Mucosa of rectum (tissue), 2 donors: ENCODE data around the gene ZNF135.
A peak's percentile ranks its signal among the peaks of the same experiment; 100 is the strongest.

Source experiments
- H3K27ac ChIP-seq, 2 donors: one replicate each; pipeline ENCODE4 v1.7.0; 2013; ENCODE audit warnings: inconsistent platforms in 2 of 2, low read depth in 2 of 2, low read length in 2 of 2
- H3K27me3 ChIP-seq, 2 donors: one replicate each; pipeline ENCODE4 v1.7.0; 2013; ENCODE audit warnings: low read length in 2 of 2; ENCODE audit not compliant: control insufficient read depth in 2 of 2, insufficient read depth in 2 of 2
- H3K36me3 ChIP-seq, 2 donors: one replicate each; pipeline ENCODE4 v1.7.0; 2013; ENCODE audit warnings: low read length in 2 of 2; ENCODE audit not compliant: control insufficient read depth in 2 of 2, insufficient read depth in 2 of 2
- H3K4me1 ChIP-seq, 2 donors: one replicate each; pipeline ENCODE4 v1.7.0; 2013; ENCODE audit warnings: low read length in 2 of 2, mild to moderate bottlenecking in 1 of 2; ENCODE audit not compliant: control insufficient read depth in 2 of 2, insufficient read depth in 2 of 2
- H3K4me3 ChIP-seq, 2 donors: one replicate each; pipeline ENCODE4 v1.7.0; 2013; ENCODE audit warnings: low read length in 2 of 2
- H3K9ac ChIP-seq, 2 donors: one replicate each; pipeline ENCODE4 v1.7.0; 2013; ENCODE audit warnings: low read length in 2 of 2, low read depth in 1 of 2, mild to moderate bottlenecking in 1 of 2
- H3K9me3 ChIP-seq, 2 donors: one replicate each; pipeline ENCODE4 v1.7.0; 2013; ENCODE audit warnings: low read length in 2 of 2; ENCODE audit not compliant: control insufficient read depth in 2 of 2
- donor health status: healthy.
- donor health status: Normal muscosa, but diverticular disease.

Gene ZNF135

DNA sequence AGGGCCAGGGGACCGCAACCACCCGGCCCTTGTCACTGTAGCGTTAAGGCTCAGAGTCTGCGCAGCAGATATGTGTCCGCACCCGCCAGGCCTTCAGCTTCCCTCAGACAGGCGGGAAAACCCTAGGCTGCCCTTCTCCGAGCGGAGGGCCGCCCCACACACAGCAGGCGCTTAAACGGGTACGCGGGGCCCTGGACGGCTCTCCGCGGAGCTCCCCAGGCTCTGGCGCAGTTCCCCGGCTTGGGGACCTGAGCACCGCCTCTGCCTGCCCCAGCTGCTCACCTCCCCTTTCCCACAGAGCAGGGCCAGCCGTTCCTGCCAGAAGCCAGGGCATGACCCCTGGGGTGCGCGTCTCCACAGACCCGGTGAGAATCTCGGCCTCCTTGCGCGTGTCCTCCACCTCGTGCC is 593 bp downstream of the ZNF135 start:
- Histone ChIP-seq H3K9ac (peak overlapping the region; percentile 56 to 62), H3K36me3 (peaks cover 0 to 3% of the 10 kb centered on the region in 2 donors), H3K4me1 (peaks cover 0 to 5% of the 10 kb centered on the region in 2 donors), H3K4me3 (peak overlapping the region; percentile 63 to 67), H3K27ac (peak overlapping the region; percentile 72 to 77), H3K27me3 (no peaks in the 10 kb centered on the region), H3K9me3 (peaks cover 8 to 9% of the 10 kb centered on the region in 2 donors)

GRCh38 chr19:58060231-58060630 is 1.1 kb downstream of the ZNF135 start:
- peaks cover 8 to 10% of the 10 kb centered on the region in 2 donors for H3K9me3 ChIP-seq
- H3K4me1 ChIP-seq: peaks cover 0 to 5% of the 10 kb centered on the region in 2 donors
- peaks cover 0 to 8% of the 10 kb centered on the region in 2 donors for H3K36me3 ChIP-seq
- no peak overlapping the region for H3K9ac ChIP-seq
- H3K27ac ChIP-seq: no peak overlapping the region
- H3K27me3 ChIP-seq: no peaks in the 10 kb centered on the region
- peak overlapping the region in 1 of 2 donors; percentile 63 for H3K4me3 ChIP-seq

DNA sequence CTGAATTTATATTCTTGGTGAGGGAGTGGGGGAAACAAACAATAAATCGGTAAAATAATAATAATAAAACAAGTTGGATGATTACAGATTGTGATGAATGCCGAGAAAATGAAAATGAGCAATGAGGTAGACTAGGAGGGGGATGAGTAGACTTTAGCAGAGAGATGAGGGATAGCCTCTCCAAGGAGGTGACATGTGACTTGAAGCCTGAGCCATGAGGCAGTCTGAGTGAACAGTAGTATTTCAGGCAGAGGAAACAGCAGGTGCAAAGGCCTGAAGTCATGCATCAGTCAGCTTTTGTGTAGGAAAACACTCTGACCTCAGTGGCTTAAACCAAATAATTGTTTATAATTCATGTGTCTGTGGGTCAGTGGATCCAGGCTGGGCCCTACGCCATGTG is 4.6 kb downstream of the ZNF135 start:
- Histone ChIP-seq H3K27ac (no peak overlapping the region), H3K36me3 (peaks cover 0 to 18% of the 10 kb centered on the region in 2 donors), H3K4me1 (peaks cover 0 to 2% of the 10 kb centered on the region in 2 donors), H3K9ac (no peak overlapping the region), H3K9me3 (peaks cover 32 to 37% of the 10 kb centered on the region in 2 donors), H3K27me3 (no peaks in the 10 kb centered on the region), H3K4me3 (no peak overlapping the region)

DNA sequence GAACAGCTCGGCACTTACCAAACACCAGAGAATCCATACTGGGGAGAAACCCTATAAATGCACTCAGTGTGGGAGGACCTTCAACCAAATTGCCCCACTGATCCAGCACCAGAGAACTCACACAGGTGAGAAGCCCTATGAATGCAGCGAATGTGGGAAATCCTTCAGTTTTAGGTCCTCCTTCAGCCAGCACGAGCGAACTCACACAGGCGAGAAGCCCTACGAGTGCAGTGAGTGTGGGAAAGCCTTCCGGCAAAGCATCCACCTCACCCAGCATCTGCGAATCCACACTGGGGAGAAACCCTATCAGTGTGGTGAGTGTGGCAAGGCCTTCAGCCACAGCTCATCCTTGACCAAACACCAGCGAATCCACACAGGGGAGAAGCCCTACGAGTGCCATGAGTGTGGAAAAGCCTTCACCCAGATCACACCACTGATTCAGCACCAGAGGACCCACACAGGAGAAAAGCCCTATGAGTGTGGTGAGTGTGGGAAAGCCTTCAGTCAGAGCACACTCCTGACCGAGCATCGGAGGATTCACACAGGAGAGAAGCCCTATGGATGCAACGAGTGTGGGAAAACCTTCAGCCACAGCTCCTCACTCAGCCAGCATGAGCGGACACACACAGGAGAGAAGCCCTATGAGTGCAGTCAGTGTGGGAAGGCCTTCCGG is 8.3 kb downstream of the ZNF135 start:
- Histone ChIP-seq H3K27me3 (no peaks in the 10 kb centered on the region), H3K4me1 (no peaks in the 10 kb centered on the region), H3K4me3 (no peak overlapping the region), H3K27ac (no peak overlapping the region), H3K9me3 (peaks cover 45 to 50% of the 10 kb centered on the region in 2 donors), H3K9ac (no peak overlapping the region), H3K36me3 (peaks cover 0 to 18% of the 10 kb centered on the region in 2 donors)

GRCh38 chr19:58079792-58080191 is 20.7 kb downstream of the ZNF135 start:
- Histone ChIP-seq H3K27ac (no peak overlapping the region), H3K9ac (no peak overlapping the region), H3K4me1 (no peaks in the 10 kb centered on the region), H3K9me3 (peaks cover 8 to 22% of the 10 kb centered on the region in 2 donors), H3K27me3 (no peaks in the 10 kb centered on the region), H3K4me3 (no peak overlapping the region), H3K36me3 (peaks cover 3 to 10% of the 10 kb centered on the region in 2 donors)

DNA sequence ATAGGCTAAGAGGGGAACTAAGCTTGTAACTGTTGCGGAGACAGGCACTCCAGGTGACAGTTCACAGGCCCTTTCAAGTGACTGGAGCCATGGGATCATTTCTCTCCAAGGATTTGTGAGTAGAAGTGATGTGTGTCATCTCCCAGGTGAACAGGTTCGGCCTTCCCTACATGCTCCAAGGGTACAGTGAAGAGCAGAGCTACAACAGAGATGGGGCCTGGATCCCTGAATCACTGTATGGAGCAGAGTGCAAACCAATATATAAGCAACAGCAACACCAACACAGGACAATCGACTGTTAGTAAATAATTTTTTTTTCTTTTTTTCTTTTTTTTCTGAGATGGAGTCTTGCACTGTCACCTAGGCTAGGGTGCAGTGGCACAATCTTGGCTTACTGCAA is 23.9 kb downstream of the ZNF135 start:
- no peak overlapping the region for H3K4me3 ChIP-seq
- H3K27ac ChIP-seq: no peak overlapping the region
- H3K36me3 ChIP-seq: peaks cover 9 to 16% of the 10 kb centered on the region in 2 donors
- H3K9ac ChIP-seq: no peak overlapping the region
- no peaks in the 10 kb centered on the region for H3K27me3 ChIP-seq
- no peaks in the 10 kb centered on the region for H3K4me1 ChIP-seq
- peaks cover 14 to 18% of the 10 kb centered on the region in 2 donors for H3K9me3 ChIP-seq

- no peak overlapping the region for H3K4me3 ChIP-seq
- peaks cover 9 to 17% of the 10 kb centered on the region in 2 donors for H3K36me3 ChIP-seq
- H3K9me3 ChIP-seq: peaks cover 14 to 18% of the 10 kb centered on the region in 2 donors
- H3K4me1 ChIP-seq: no peaks in the 10 kb centered on the region
- H3K27ac ChIP-seq: no peak overlapping the region
- H3K9ac ChIP-seq: no peak overlapping the region
- H3K27me3 ChIP-seq: no peaks in the 10 kb centered on the region
Observed at GRCh38 chr19:58084596-58085347, 25.7 kb downstream of the ZNF135 start.

DNA sequence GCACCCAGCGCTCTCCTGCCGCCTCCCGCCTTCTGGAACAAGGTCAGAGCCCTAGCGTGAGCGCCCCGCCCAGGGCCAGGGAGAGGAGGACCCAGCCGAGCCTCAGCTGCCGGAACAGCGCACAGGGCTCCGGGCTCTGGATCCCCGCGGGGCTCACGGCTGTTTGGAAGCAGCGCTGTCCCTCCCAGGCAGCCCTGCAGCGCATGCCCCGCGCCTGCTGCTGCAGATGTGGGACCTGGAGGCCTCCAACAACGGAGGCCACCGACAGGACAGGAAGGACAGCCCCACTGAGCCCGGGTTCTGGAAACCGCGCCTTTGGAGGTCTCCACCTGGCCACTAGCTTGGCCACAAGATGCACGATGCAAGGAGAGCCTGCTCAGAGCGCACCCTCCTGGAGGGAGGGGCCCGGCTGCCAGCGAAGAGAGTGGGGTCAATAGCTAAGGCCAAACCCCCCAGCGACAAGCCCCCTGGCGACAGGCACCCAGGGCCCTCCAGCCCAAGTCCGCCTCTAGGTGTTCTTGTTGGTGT is 26.3 kb downstream of the ZNF135 start:
- H3K9me3 ChIP-seq: peaks cover 14 to 15% of the 10 kb centered on the region in 2 donors
- H3K36me3 ChIP-seq: peaks cover 9 to 17% of the 10 kb centered on the region in 2 donors
- H3K4me1 ChIP-seq: no peaks in the 10 kb centered on the region
- no peak overlapping the region for H3K27ac ChIP-seq
- no peak overlapping the region for H3K4me3 ChIP-seq
- no peaks in the 10 kb centered on the region for H3K27me3 ChIP-seq
- H3K9ac ChIP-seq: no peak overlapping the region

GRCh38 chr19:58086825-58087710 is 28.0 kb downstream of the ZNF135 start:
- Histone ChIP-seq H3K27me3 (no peaks in the 10 kb centered on the region), H3K4me1 (no peaks in the 10 kb centered on the region), H3K9me3 (peaks cover 14% of the 10 kb centered on the region in 2 donors), H3K9ac (no peak overlapping the region), H3K4me3 (no peak overlapping the region), H3K36me3 (peaks cover 9 to 17% of the 10 kb centered on the region in 2 donors), H3K27ac (no peak overlapping the region)
